ENCODE measurements around the gene MCTP2.

The MCTP2 gene

GRCh38 chr15:94199725-94200124, 31.6 kb upstream of the MCTP2 start:
- no peak for TF ChIP-seq ZNF274 (IDR thresholded peaks at IDR 0.05; ENCODE audit: low read depth, low read length)
- no peak for TF ChIP-seq YY1 (IDR thresholded peaks at IDR 0.05; ENCODE audit: insufficient read depth, insufficient read length)
- no peak for TF ChIP-seq SUZ12 (IDR thresholded peaks at IDR 0.05; ENCODE audit: extremely low read depth, insufficient read depth, insufficient read length)

GRCh38 chr15:94203306-94203705, 28.1 kb upstream of the MCTP2 start:
- Histone ChIP-seq H3K36me3 (ENCODE audit: insufficient read depth, insufficient read length, low read length) (no peaks in the 10 kb centered on the region), H3K27me3 (ENCODE audit: insufficient read depth, insufficient read length) (no peaks in the 10 kb centered on the region), H3K4me1 (ENCODE audit: insufficient read depth, insufficient read length) (no peaks in the 10 kb centered on the region), H3K4me3 (ENCODE audit: insufficient read length, low read depth) (no peak overlapping the region), H3K9me3 (ENCODE audit: insufficient read depth, low read length) (no peaks in the 10 kb centered on the region), H3K9ac (ENCODE audit: insufficient read length, low read depth) (no peak overlapping the region)
- TF ChIP-seq ZNF274 (IDR thresholded peaks at IDR 0.05; ENCODE audit: low read depth, low read length) (no peak), YY1 (IDR thresholded peaks at IDR 0.05; ENCODE audit: insufficient read depth, insufficient read length) (no peak), SUZ12 (IDR thresholded peaks at IDR 0.05; ENCODE audit: extremely low read depth, insufficient read depth, insufficient read length) (no peak)
- no peak for DNase-seq (ENCODE audit: low read depth, low spot score)

More at GRCh38 chr15:94199725-94200124, 31.6 kb upstream of the MCTP2 start:
- Histone ChIP-seq H3K27me3 (ENCODE audit: insufficient read depth, insufficient read length) (no peaks in the 10 kb centered on the region), H3K36me3 (ENCODE audit: insufficient read depth, insufficient read length, low read length) (no peaks in the 10 kb centered on the region), H3K9me3 (ENCODE audit: insufficient read depth, low read length) (no peaks in the 10 kb centered on the region), H3K4me1 (ENCODE audit: insufficient read depth, insufficient read length) (no peaks in the 10 kb centered on the region), H3K9ac (ENCODE audit: insufficient read length, low read depth) (no peak overlapping the region), H3K4me3 (ENCODE audit: insufficient read length, low read depth) (no peak overlapping the region)
- no peak for DNase-seq (ENCODE audit: low read depth, low spot score)

GRCh38 chr15:94205366-94205765, 26.0 kb upstream of the MCTP2 start:
- Histone ChIP-seq H3K27me3 (ENCODE audit: insufficient read depth, insufficient read length) (no peaks in the 10 kb centered on the region), H3K4me3 (ENCODE audit: insufficient read length, low read depth) (no peak overlapping the region), H3K4me1 (ENCODE audit: insufficient read depth, insufficient read length) (no peaks in the 10 kb centered on the region), H3K36me3 (ENCODE audit: insufficient read depth, insufficient read length, low read length) (no peaks in the 10 kb centered on the region), H3K9ac (ENCODE audit: insufficient read length, low read depth) (no peak overlapping the region), H3K9me3 (ENCODE audit: insufficient read depth, low read length) (no peaks in the 10 kb centered on the region)
- DNase-seq (ENCODE audit: low read depth, low spot score): no peak
- TF ChIP-seq YY1 (IDR thresholded peaks at IDR 0.05; ENCODE audit: insufficient read depth, insufficient read length) (no peak), SUZ12 (IDR thresholded peaks at IDR 0.05; ENCODE audit: extremely low read depth, insufficient read depth, insufficient read length) (no peak), ZNF274 (IDR thresholded peaks at IDR 0.05; ENCODE audit: low read depth, low read length) (no peak)

- Histone ChIP-seq H3K4me1 (ENCODE audit: insufficient read depth, insufficient read length) (no peaks in the 10 kb centered on the region), H3K27me3 (ENCODE audit: insufficient read depth, insufficient read length) (no peaks in the 10 kb centered on the region), H3K36me3 (ENCODE audit: insufficient read depth, insufficient read length, low read length) (no peaks in the 10 kb centered on the region), H3K9ac (ENCODE audit: insufficient read length, low read depth) (no peak overlapping the region), H3K9me3 (ENCODE audit: insufficient read depth, low read length) (no peaks in the 10 kb centered on the region), H3K4me3 (ENCODE audit: insufficient read length, low read depth) (no peak overlapping the region)
- no peak for DNase-seq (ENCODE audit: low read depth, low spot score)
- TF ChIP-seq ZNF274 (IDR thresholded peaks at IDR 0.05; ENCODE audit: low read depth, low read length) (no peak), YY1 (IDR thresholded peaks at IDR 0.05; ENCODE audit: insufficient read depth, insufficient read length) (no peak)
Measured at GRCh38 chr15:94206463-94207167, 24.7 kb upstream of the MCTP2 start.

GRCh38 chr15:94212291-94212690, 19.1 kb upstream of the MCTP2 start:
- DNase-seq (ENCODE audit: low read depth, low spot score): no peak
- TF ChIP-seq SUZ12 (IDR thresholded peaks at IDR 0.05; ENCODE audit: extremely low read depth, insufficient read depth, insufficient read length): no peak
- no peak for TF ChIP-seq ZNF274 (IDR thresholded peaks at IDR 0.05; ENCODE audit: low read depth, low read length)
- TF ChIP-seq YY1 (IDR thresholded peaks at IDR 0.05; ENCODE audit: insufficient read depth, insufficient read length): no peak
- Histone ChIP-seq H3K9ac (ENCODE audit: insufficient read length, low read depth) (no peak overlapping the region), H3K27me3 (ENCODE audit: insufficient read depth, insufficient read length) (no peaks in the 10 kb centered on the region), H3K4me1 (ENCODE audit: insufficient read depth, insufficient read length) (no peaks in the 10 kb centered on the region), H3K36me3 (ENCODE audit: insufficient read depth, insufficient read length, low read length) (no peaks in the 10 kb centered on the region), H3K9me3 (ENCODE audit: insufficient read depth, low read length) (no peaks in the 10 kb centered on the region), H3K4me3 (ENCODE audit: insufficient read length, low read depth) (no peak overlapping the region)

- TF ChIP-seq ZNF274 (IDR thresholded peaks at IDR 0.05; ENCODE audit: low read depth, low read length) (no peak), YY1 (IDR thresholded peaks at IDR 0.05; ENCODE audit: insufficient read depth, insufficient read length) (no peak), SUZ12 (IDR thresholded peaks at IDR 0.05; ENCODE audit: extremely low read depth, insufficient read depth, insufficient read length) (no peak)
- no peaks in the 10 kb centered on the region for H3K36me3 ChIP-seq (ENCODE audit: insufficient read depth, insufficient read length, low read length)
- no peaks in the 10 kb centered on the region for H3K9me3 ChIP-seq (ENCODE audit: insufficient read depth, low read length)
- no peak for DNase-seq (ENCODE audit: low read depth, low spot score)
- H3K4me1 ChIP-seq (ENCODE audit: insufficient read depth, insufficient read length): no peaks in the 10 kb centered on the region
- no peak overlapping the region for H3K4me3 ChIP-seq (ENCODE audit: insufficient read length, low read depth)
- H3K9ac ChIP-seq (ENCODE audit: insufficient read length, low read depth): no peak overlapping the region
- peaks cover 26% of the 10 kb centered on the region for H3K27me3 ChIP-seq (ENCODE audit: insufficient read depth, insufficient read length)
Measured at GRCh38 chr15:94225616-94226015, 5.7 kb upstream of the MCTP2 start.

GRCh38 chr15:94228611-94229010, 2.8 kb upstream of the MCTP2 start:
- H3K36me3 ChIP-seq (ENCODE audit: insufficient read depth, insufficient read length, low read length): no peaks in the 10 kb centered on the region
- no peak overlapping the region for H3K4me3 ChIP-seq (ENCODE audit: insufficient read length, low read depth)
- H3K4me1 ChIP-seq (ENCODE audit: insufficient read depth, insufficient read length): no peaks in the 10 kb centered on the region
- H3K9me3 ChIP-seq (ENCODE audit: insufficient read depth, low read length): no peaks in the 10 kb centered on the region
- peaks cover 42% of the 10 kb centered on the region for H3K27me3 ChIP-seq (ENCODE audit: insufficient read depth, insufficient read length)
- DNase-seq (ENCODE audit: low read depth, low spot score): no peak
- TF ChIP-seq ZNF274 (IDR thresholded peaks at IDR 0.05; ENCODE audit: low read depth, low read length) (no peak), SUZ12 (IDR thresholded peaks at IDR 0.05; ENCODE audit: extremely low read depth, insufficient read depth, insufficient read length) (no peak), YY1 (IDR thresholded peaks at IDR 0.05; ENCODE audit: insufficient read depth, insufficient read length) (no peak)
- no peak overlapping the region for H3K9ac ChIP-seq (ENCODE audit: insufficient read length, low read depth)
